HG03139 (cell line): ENCODE measurements around the gene PFDN2.
A peak's percentile ranks its signal among the peaks of the same experiment; 100 is the strongest.

Experiments
- ATAC-seq: cut with Tn5 transposase; IDR thresholded peaks from one replicate; pipeline ENCODE4 v1.9.1; 2021; ENCODE audit not compliant: unreplicated experiment

Gene PFDN2

DNA sequence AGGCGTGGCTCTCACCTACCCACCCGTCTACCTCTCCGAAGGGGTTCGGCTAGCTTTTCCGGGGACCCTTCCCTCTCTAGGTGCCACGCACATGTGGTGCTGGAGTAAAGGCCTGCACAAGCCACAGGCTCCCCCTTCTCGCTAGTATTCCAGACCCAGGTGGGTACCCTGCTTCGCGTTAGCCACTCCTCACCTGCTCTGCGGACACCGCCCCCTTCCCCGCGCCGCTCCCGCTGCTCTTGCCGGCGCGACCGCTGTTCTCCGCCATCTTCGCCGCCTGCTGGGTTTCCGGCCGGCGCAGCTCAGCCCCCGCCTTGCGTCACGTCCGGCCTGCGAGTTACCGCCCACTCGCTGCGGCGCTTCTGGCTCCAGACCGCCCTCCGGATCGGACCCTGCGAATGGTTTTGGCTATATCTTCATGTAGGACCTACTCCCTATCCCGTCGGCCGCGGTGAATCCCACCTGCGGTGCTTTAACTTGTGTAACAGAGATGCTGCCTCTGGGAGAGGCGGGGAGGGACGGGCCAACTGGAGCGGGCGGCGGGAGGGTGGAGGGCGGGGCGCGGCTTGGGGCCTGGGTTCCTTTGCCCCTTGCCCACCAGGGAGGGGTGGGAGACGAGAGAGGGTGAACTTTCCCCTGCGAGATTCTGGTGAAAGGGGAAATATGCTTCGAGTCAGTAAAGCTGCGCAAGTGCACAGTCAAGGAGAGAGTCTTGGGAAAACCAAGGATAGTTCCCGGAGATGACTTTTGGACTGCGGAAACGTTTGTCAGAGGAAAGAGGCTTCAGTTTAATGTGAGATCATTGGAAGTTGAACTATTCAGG is at the start of gene PFDN2, which contains the start of gene NIT1:
Gene PFDN2, minus strand, starts transcription at position 279 of the 823 bp plus-strand sequence. Its CDS starts 11 bp downstream, at position 268.
Gene NIT1, plus strand, starts transcription at position 347 of the 823 bp plus-strand sequence. Its CDS starts 72 bp downstream, at position 419.
- peak; percentile 66 for ATAC-seq

- ATAC-seq: no peak
Observed at GRCh38 chr1:161166669-161167548, 49.1 kb upstream of the PFDN2 start.

DNA sequence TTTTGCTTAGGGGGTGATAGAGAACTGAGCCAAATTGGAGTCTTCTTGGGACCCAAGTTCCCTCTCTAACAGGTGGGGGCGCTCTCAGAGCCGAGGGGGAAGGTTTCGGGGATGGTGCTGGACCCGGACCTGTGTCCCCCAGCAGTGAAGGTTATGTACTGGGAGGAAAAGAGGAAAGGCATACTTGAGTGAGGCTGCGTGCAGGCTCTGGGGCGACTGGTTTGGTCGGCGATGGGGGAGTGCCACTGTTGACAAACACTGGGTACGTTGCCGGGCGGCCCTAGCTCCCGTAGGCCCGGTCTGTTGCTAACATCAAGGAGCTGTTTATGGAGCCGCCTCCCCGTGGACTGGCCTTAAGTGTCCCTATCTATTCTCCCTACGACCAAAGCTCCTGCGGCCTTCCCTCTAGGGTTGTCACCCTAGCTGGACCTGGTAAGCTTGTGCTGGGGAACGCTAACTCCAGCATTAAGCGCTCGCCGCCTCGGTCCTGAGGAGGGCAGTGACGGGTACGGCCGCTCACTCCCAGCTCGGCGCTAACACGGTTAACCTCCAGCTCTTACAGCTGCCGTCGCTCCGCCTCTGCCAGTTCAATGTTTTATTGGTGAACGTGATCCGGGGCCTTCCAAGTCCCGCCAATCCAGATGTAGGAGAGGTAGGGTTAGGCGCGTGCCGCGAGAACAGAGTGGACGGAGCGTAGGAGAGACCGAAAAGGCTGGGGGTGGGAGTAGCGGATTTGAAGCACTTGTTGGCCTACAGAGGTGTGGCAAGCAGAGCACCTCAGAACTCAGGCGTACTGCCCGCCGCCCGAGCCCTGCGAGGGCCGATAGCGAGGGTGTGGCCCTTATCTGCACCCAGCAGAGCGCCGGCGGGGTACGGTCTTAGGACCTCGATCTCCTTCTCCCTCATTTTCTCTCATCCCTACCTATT is 48.2 kb upstream of the PFDN2 start, which contains the start of gene PPOX:
Gene PPOX, plus strand, starts transcription at position 685 of the 927 bp plus-strand sequence. CDS start 422 bp downstream, outside the sequence.
- peak; percentile 92 for ATAC-seq

DNA sequence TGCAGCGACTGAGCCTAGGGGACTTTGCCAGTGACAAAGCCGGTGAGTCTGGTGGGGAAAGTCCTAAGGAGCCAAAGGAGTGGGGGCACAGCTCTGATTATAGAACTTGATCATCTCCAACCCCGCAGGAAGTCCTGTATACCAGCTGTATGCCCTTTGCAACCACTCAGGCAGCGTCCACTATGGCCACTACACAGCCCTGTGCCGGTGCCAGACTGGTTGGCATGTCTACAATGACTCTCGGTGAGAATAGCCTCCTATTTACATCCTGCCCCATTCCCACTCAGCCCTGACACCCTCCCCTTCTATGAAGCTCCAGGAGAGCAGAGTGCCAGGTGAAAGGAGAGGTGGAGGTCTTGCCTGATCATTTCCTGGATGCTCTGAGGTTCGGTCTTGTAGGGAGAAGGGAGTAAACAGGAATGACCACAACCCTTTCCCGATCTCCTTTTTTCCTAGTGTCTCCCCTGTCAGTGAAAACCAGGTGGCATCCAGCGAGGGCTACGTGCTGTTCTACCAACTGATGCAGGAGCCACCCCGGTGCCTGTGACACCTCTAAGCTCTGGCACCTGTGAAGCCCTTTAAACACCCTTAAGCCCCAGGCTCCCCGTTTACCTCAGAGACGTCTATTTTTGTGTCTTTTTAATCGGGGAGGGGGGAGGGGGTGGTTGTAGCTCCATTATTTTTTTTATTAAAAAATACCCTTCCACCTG is 47.2 kb upstream of the PFDN2 start:
- no peak for ATAC-seq

DNA sequence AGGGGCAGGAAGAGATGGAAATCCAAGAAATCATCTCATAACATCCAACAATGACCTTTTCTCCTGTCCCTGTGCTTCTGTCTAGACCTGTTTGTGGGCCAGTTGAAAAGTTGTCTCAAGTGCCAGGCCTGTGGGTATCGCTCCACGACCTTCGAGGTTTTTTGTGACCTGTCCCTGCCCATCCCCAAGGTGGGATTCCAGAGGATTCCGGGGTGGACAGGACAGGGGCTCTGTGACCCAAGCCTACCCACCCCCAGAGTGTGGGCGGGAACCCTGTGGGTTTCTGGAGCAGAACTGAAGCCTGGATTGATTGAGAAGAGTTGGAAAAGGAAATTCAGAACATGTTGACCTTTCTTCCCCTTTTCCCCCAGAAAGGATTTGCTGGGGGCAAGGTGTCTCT is 46.0 kb upstream of the PFDN2 start:
- ATAC-seq: no peak

- ATAC-seq: no peak
Observed at GRCh38 chr1:161162806-161163205, 45.0 kb upstream of the PFDN2 start.

- ATAC-seq: no peak
Observed at GRCh38 chr1:161162052-161162451, 44.2 kb upstream of the PFDN2 start.

DNA sequence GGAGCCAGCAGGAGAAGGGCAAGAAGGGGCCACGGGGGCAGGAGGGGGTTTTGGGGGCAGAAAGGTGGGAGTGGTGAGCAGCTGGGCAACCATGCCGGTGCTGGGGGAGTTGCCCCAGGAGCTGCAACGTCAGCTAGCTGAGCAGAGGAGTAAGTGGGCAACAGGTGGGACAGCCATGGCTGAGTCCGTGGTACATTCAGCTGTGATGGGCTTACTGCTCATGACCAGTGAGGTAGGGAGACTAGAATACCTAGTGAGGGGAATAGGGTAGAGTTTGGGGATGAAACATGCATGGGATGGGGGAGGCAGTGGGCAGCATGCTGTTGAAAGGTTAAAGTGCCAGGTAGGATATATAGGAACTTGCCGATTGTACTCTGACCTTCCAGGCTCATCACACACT is 43.8 kb upstream of the PFDN2 start:
- no peak for ATAC-seq

DNA sequence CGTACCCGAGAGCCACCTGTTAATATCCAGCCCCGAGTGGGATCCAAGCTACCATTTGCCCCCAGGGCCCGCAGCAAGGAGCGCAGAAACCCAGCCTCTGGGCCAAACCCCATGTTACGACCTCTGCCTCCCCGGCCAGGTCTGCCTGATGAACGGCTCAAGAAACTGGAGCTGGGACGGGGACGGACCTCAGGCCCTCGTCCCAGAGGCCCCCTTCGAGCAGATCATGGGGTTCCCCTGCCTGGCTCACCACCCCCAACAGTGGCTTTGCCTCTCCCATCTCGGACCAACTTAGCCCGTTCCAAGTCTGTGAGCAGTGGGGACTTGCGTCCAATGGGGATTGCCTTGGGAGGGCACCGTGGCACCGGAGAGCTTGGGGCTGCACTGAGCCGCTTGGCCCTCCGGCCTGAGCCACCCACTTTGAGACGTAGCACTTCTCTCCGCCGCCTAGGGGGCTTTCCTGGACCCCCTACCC is 42.9 kb upstream of the PFDN2 start:
- no peak for ATAC-seq

GRCh38 chr1:161159913-161160243 is 42.0 kb upstream of the PFDN2 start:
- no peak for ATAC-seq

GRCh38 chr1:161159087-161159912 is 41.5 kb upstream of the PFDN2 start, which contains the start of gene USP21:
TSS of gene USP21 (plus strand) at chr1:161159500. CDS start at chr1:161160641, 1,141 bp downstream.
- peak; percentile 75 for ATAC-seq

GRCh38 chr1:161158316-161159010 is 40.6 kb upstream of the PFDN2 start:
- ATAC-seq: no peak

DNA sequence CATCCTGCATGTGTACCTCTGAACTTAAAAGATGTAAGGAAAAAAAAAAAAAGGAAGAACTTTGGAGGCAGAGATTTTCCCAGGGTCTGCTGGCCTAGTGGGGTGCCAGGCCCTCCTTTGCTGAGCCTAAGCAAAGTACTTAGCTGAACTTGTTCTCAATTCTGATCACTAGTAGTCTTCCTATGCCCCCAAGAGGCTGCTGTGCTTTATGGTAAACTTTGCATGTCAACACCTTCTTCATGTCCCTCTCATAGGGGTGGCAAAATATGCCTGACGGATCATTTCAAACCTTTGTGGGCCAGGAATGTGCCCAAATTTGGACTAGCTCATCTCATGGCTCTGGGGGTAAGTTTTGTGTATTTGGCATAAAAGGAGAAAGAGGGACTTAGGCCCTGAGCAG is 40.0 kb upstream of the PFDN2 start:
- ATAC-seq: no peak

DNA sequence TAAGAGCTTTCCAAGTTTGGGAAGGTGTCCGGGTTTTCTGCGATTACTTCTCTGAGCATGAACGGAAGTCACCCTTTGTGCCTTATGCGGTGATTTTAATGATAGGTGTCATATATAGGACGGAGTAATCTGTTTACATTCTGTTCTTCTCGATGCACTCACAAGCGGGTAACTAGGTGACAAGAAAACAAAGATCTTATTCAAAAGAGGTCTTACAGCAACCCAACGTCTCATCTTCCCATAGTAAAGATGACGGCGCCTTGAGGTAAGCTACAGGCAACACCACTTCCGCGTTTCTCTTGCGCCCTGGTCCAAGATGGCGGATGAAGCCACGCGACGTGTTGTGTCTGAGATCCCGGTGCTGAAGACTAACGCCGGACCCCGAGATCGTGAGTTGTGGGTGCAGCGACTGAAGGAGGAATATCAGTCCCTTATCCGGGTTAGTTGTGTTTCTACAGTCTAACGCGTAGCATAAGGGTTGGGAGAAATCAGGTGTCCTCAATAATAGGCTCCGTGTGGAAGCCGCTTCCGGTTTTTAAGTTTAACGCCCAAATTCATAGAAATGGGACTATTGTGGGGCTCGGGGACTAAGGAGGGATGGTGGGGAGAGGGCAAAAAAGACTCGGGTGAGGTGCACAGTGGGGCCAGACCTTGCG is 36.0 kb upstream of the PFDN2 start, which contains the start of gene UFC1:
Gene UFC1, plus strand, starts transcription at position 297 of the 656 bp plus-strand sequence. Its CDS starts 20 bp downstream, at position 317.
- peak; percentile 74 for ATAC-seq

DNA sequence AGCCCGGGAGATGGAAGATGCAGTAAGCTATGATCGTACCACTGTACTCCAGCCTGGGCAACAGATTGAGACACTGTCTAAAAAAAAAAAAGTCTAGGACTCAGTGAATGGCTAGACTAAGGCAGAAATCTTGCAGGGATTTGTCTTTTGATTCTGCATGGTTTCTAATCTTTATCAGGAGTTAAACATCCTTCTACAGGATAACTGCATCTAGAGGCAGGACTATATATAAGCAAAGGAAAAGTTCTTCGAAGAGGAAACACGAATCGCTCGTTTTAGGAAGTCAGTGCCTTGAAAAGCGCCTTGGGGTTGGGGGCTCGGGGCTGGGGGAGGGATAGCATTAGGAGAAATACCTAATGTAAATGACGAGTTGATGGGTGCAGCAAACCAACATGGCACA is 35.3 kb upstream of the PFDN2 start:
- no peak for ATAC-seq

- ATAC-seq: no peak
Observed at GRCh38 chr1:161145832-161146231, 28.0 kb upstream of the PFDN2 start.

DNA sequence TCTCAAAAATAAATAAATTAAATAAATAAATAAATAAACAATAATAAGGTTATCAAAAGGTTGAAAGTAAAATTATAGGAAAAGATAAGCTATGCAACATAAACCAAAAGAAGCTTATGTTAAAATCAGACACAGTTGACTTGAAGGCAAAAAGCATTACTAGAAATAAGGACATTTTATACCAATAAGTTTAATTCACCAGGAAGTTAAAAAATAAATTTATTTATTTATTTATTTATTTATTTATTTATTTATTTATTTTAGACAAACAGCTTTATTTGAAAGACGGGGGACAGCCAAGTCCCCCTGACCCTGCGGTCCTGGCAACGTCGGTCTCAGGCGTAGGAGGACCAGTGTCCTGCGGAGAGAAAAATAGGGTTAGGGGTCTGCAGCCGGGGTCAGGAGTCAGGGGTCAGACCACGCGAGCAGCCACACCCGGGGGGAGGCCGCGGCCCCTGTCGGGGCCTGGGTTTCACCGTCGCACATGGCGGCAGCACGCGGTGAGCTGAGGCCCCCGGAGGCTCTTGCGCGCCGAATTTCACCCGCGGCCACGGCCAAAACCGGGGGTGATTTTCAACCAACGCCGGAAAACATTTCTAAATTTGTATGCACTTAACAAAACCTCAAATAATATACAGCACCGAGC is 23.0 kb upstream of the PFDN2 start:
- no peak for ATAC-seq
